ENCODE results near the gene PA2G4. TPM values are rescaled to one million over a fixed set of nuclear protein-coding genes. Genes with fewer than 3 reads are reported as not detected.

The PA2G4 gene
- total RNA-seq, 2 experiments from 2014 or later = 51.0 to 61.0 TPM

- Mint-ChIP-seq H3K36me3 (ENCODE audit: low read depth) (no peaks in the 10 kb centered on the region), H3K27ac (no peak overlapping the region), H3K9me3 (no peaks in the 10 kb centered on the region), H3K27me3 (peaks cover 9% of the 10 kb centered on the region), H3K4me1 (ENCODE audit: low read depth) (no peaks in the 10 kb centered on the region), H3K4me3 (no peak overlapping the region)
- intact Hi-C loops (cut with DNase I, micrococcal nuclease) = no loop called here
- Histone ChIP-seq H3K27me3 (ENCODE audit: control insufficient read depth in 1 of 2, insufficient read depth in 2 of 2, low read length in 2 of 2) (peaks cover 4 to 13% of the 10 kb centered on the region in 2 experiments), H3K27ac (ENCODE audit: low read depth in 1 of 2, low read length in 2 of 2) (no peak overlapping the region), H3K4me1 (ENCODE audit: insufficient read depth, low read length) (no peaks in the 10 kb centered on the region), H3K36me3 (ENCODE audit: insufficient read depth, low read length) (no peaks in the 10 kb centered on the region), H3K9me3 (ENCODE audit: control insufficient read depth in 1 of 2, insufficient read depth in 1 of 2, low read length in 2 of 2) (no peaks in the 10 kb centered on the region), H3K4me3 (ENCODE audit: low read length) (no peak overlapping the region)
- no peak for ATAC-seq (ENCODE audit: poor library complexity)
- CTCF ChIA-PET = no interaction called here
- POLR2A ChIA-PET = interaction anchor here (0.8 kb wide), 1 partner anchor 31 kb away, joined by 3 read pairs; no protein-coding TSS in a partner anchor
- no peak for DNase-seq
- no peak for TF ChIP-seq CTCF (IDR thresholded peaks at IDR 0.05)
These were observed 17.8 kb upstream of the PA2G4 start for GRCh38 chr12:56086608-56087007.

GRCh38 chr12:56087220-56087619 lies 17.1 kb upstream of the PA2G4 start:
- Mint-ChIP-seq H3K4me1 (ENCODE audit: low read depth) (no peaks in the 10 kb centered on the region), H3K36me3 (ENCODE audit: low read depth) (no peaks in the 10 kb centered on the region), H3K27me3 (peaks cover 5% of the 10 kb centered on the region), H3K27ac (no peak overlapping the region), H3K9me3 (no peaks in the 10 kb centered on the region), H3K4me3 (no peak overlapping the region)
- CTCF ChIA-PET = no interaction called here
- POLR2A ChIA-PET = no interaction called here
- Histone ChIP-seq H3K9me3 (ENCODE audit: control insufficient read depth in 1 of 2, insufficient read depth in 1 of 2, low read length in 2 of 2) (no peaks in the 10 kb centered on the region), H3K4me1 (ENCODE audit: insufficient read depth, low read length) (no peaks in the 10 kb centered on the region), H3K36me3 (ENCODE audit: insufficient read depth, low read length) (no peaks in the 10 kb centered on the region), H3K27ac (ENCODE audit: low read depth in 1 of 2, low read length in 2 of 2) (no peak overlapping the region), H3K27me3 (ENCODE audit: control insufficient read depth in 1 of 2, insufficient read depth in 2 of 2, low read length in 2 of 2) (peaks cover 4 to 9% of the 10 kb centered on the region in 2 experiments), H3K4me3 (ENCODE audit: low read length) (no peak overlapping the region)
- ATAC-seq (ENCODE audit: poor library complexity) (no peak), DNase-seq (no peak)
- intact Hi-C loops (cut with DNase I, micrococcal nuclease) = no loop called here
- no peak for TF ChIP-seq CTCF (IDR thresholded peaks at IDR 0.05)

- Mint-ChIP-seq H3K4me3 (no peak overlapping the region), H3K9me3 (no peaks in the 10 kb centered on the region), H3K36me3 (ENCODE audit: low read depth) (no peaks in the 10 kb centered on the region), H3K27me3 (no peaks in the 10 kb centered on the region), H3K27ac (no peak overlapping the region), H3K4me1 (ENCODE audit: low read depth) (peaks cover 26% of the 10 kb centered on the region)
- H3K36me3 ChIP-seq (ENCODE audit: insufficient read depth, low read length) = no peaks in the 10 kb centered on the region
- no peak overlapping the region for H3K4me3 ChIP-seq (ENCODE audit: low read length)
- no peaks in the 10 kb centered on the region for H3K9me3 ChIP-seq (ENCODE audit: control insufficient read depth in 1 of 2, insufficient read depth in 1 of 2, low read length in 2 of 2)
- ChIA-PET CTCF (no interaction called here), POLR2A (no interaction called here)
- H3K27ac ChIP-seq (ENCODE audit: low read depth in 1 of 2, low read length in 2 of 2) = no peak overlapping the region
- no peak for ATAC-seq (ENCODE audit: poor library complexity)
- no peak for DNase-seq
- no peak for TF ChIP-seq CTCF (IDR thresholded peaks at IDR 0.05)
- H3K27me3 ChIP-seq (ENCODE audit: control insufficient read depth in 1 of 2, insufficient read depth in 2 of 2, low read length in 2 of 2) = no peaks in the 10 kb centered on the region
- peaks cover 17% of the 10 kb centered on the region for H3K4me1 ChIP-seq (ENCODE audit: insufficient read depth, low read length)
- intact Hi-C loops (cut with DNase I, micrococcal nuclease) = no loop called here
These were observed 6.6 kb upstream of the PA2G4 start for GRCh38 chr12:56097738-56098137.
